ENCODE data around the gene STXBP5.

The STXBP5 gene

GRCh38 chr6:147204060-147204785 is at the start of gene STXBP5:
TSS of gene STXBP5 (plus strand) at chr6:147204417. CDS start at chr6:147204533, 116 bp downstream.
- Mint-ChIP-seq H3K4me1 (peaks cover 42% of the 10 kb centered on the region), H3K9me3 (no peaks in the 10 kb centered on the region), H3K27ac (ENCODE audit: low read depth) (peak within 1 kb of the TSS; percentile 97), H3K27me3 (no peaks in the 10 kb centered on the region), H3K4me3 (peak within 1 kb of the TSS; percentile 91), H3K36me3 (ENCODE audit: insufficient read depth) (peaks cover 26% of the 10 kb centered on the region)
- ATAC-seq (replicated peaks; ENCODE audit: extremely low read depth, poor library complexity, severe bottlenecking) (peak; percentile 9), DNase-seq (ENCODE audit: low spot score in 2 of 2) (peak; percentile 17)

- Mint-ChIP-seq H3K4me1 (no peaks in the 10 kb centered on the region), H3K36me3 (ENCODE audit: insufficient read depth) (peaks cover 1% of the 10 kb centered on the region)
Measured at GRCh38 chr6:147154454-147154853, 49.8 kb upstream of the STXBP5 start.

GRCh38 chr6:147156218-147156617 is 48.0 kb upstream of the STXBP5 start:
- DNase-seq (ENCODE audit: low spot score in 2 of 2), result no peak
- Mint-ChIP-seq H3K27me3 (peaks cover 35% of the 10 kb centered on the region), H3K4me3 (no peak overlapping the region), H3K4me1 (no peaks in the 10 kb centered on the region), H3K36me3 (ENCODE audit: insufficient read depth) (peaks cover 1% of the 10 kb centered on the region), H3K9me3 (no peaks in the 10 kb centered on the region), H3K27ac (ENCODE audit: low read depth) (no peak overlapping the region)
- no peak for ATAC-seq (replicated peaks; ENCODE audit: extremely low read depth, poor library complexity, severe bottlenecking)

More at GRCh38 chr6:147154454-147154853, 49.8 kb upstream of the STXBP5 start:
- no peak overlapping the region for H3K4me3 Mint-ChIP-seq
- DNase-seq (ENCODE audit: low spot score in 2 of 2) (no peak), ATAC-seq (replicated peaks; ENCODE audit: extremely low read depth, poor library complexity, severe bottlenecking) (no peak)
- H3K27ac Mint-ChIP-seq (ENCODE audit: low read depth), result no peak overlapping the region
- peaks cover 35% of the 10 kb centered on the region for H3K27me3 Mint-ChIP-seq
- H3K9me3 Mint-ChIP-seq, result no peaks in the 10 kb centered on the region

GRCh38 chr6:147156799-147157382 is 47.3 kb upstream of the STXBP5 start:
- no peak overlapping the region for H3K27ac Mint-ChIP-seq (ENCODE audit: low read depth)
- DNase-seq (ENCODE audit: low spot score in 2 of 2) (no peak), ATAC-seq (replicated peaks; ENCODE audit: extremely low read depth, poor library complexity, severe bottlenecking) (no peak)
- no peaks in the 10 kb centered on the region for H3K4me1 Mint-ChIP-seq
- peaks cover 1% of the 10 kb centered on the region for H3K36me3 Mint-ChIP-seq (ENCODE audit: insufficient read depth)
- no peaks in the 10 kb centered on the region for H3K9me3 Mint-ChIP-seq
- peaks cover 35% of the 10 kb centered on the region for H3K27me3 Mint-ChIP-seq
- no peak overlapping the region for H3K4me3 Mint-ChIP-seq

GRCh38 chr6:147157930-147158329 is 46.3 kb upstream of the STXBP5 start:
- Mint-ChIP-seq H3K36me3 (ENCODE audit: insufficient read depth) (no peaks in the 10 kb centered on the region), H3K4me1 (no peaks in the 10 kb centered on the region), H3K4me3 (no peak overlapping the region), H3K27me3 (peaks cover 26% of the 10 kb centered on the region), H3K9me3 (no peaks in the 10 kb centered on the region), H3K27ac (ENCODE audit: low read depth) (no peak overlapping the region)
- ATAC-seq (replicated peaks; ENCODE audit: extremely low read depth, poor library complexity, severe bottlenecking) (no peak), DNase-seq (ENCODE audit: low spot score in 2 of 2) (no peak)

- no peaks in the 10 kb centered on the region for H3K9me3 Mint-ChIP-seq
- no peak for DNase-seq (ENCODE audit: low spot score in 2 of 2)
- no peak for ATAC-seq (replicated peaks; ENCODE audit: extremely low read depth, poor library complexity, severe bottlenecking)
Measured at GRCh38 chr6:147158881-147159280, 45.3 kb upstream of the STXBP5 start.

GRCh38 chr6:147159536-147160374 is 44.5 kb upstream of the STXBP5 start:
- H3K36me3 Mint-ChIP-seq (ENCODE audit: insufficient read depth), result no peaks in the 10 kb centered on the region
- peaks cover 17% of the 10 kb centered on the region for H3K27me3 Mint-ChIP-seq
- no peaks in the 10 kb centered on the region for H3K9me3 Mint-ChIP-seq
- no peak overlapping the region for H3K4me3 Mint-ChIP-seq
- no peaks in the 10 kb centered on the region for H3K4me1 Mint-ChIP-seq
- ATAC-seq (replicated peaks; ENCODE audit: extremely low read depth, poor library complexity, severe bottlenecking) (no peak), DNase-seq (ENCODE audit: low spot score in 2 of 2) (no peak)
- no peak overlapping the region for H3K27ac Mint-ChIP-seq (ENCODE audit: low read depth)

More at GRCh38 chr6:147158881-147159280, 45.3 kb upstream of the STXBP5 start:
- H3K4me1 Mint-ChIP-seq, result no peaks in the 10 kb centered on the region
- no peaks in the 10 kb centered on the region for H3K36me3 Mint-ChIP-seq (ENCODE audit: insufficient read depth)
- no peak overlapping the region for H3K27ac Mint-ChIP-seq (ENCODE audit: low read depth)
- no peak overlapping the region for H3K4me3 Mint-ChIP-seq
- H3K27me3 Mint-ChIP-seq, result peaks cover 17% of the 10 kb centered on the region

- peaks cover 16% of the 10 kb centered on the region for H3K27me3 Mint-ChIP-seq
- no peaks in the 10 kb centered on the region for H3K9me3 Mint-ChIP-seq
- no peak for ATAC-seq (replicated peaks; ENCODE audit: extremely low read depth, poor library complexity, severe bottlenecking)
- no peak overlapping the region for H3K4me3 Mint-ChIP-seq
- H3K36me3 Mint-ChIP-seq (ENCODE audit: insufficient read depth), result peaks cover 2% of the 10 kb centered on the region
- H3K4me1 Mint-ChIP-seq, result no peaks in the 10 kb centered on the region
- no peak for DNase-seq (ENCODE audit: low spot score in 2 of 2)
- no peak overlapping the region for H3K27ac Mint-ChIP-seq (ENCODE audit: low read depth)
Measured at GRCh38 chr6:147160593-147160992, 43.6 kb upstream of the STXBP5 start.

- Mint-ChIP-seq H3K4me1 (no peaks in the 10 kb centered on the region), H3K36me3 (ENCODE audit: insufficient read depth) (peaks cover 2% of the 10 kb centered on the region), H3K27ac (ENCODE audit: low read depth) (no peak overlapping the region), H3K9me3 (no peaks in the 10 kb centered on the region), H3K4me3 (no peak overlapping the region), H3K27me3 (peaks cover 7% of the 10 kb centered on the region)
- ATAC-seq (replicated peaks; ENCODE audit: extremely low read depth, poor library complexity, severe bottlenecking), result no peak
- DNase-seq (ENCODE audit: low spot score in 2 of 2), result no peak
Measured at GRCh38 chr6:147161253-147161973, 42.8 kb upstream of the STXBP5 start.

- no peaks in the 10 kb centered on the region for H3K4me1 Mint-ChIP-seq
- H3K9me3 Mint-ChIP-seq, result no peaks in the 10 kb centered on the region
- peaks cover 2% of the 10 kb centered on the region for H3K36me3 Mint-ChIP-seq (ENCODE audit: insufficient read depth)
- DNase-seq (ENCODE audit: low spot score in 2 of 2) (no peak), ATAC-seq (replicated peaks; ENCODE audit: extremely low read depth, poor library complexity, severe bottlenecking) (no peak)
- no peak overlapping the region for H3K4me3 Mint-ChIP-seq
- H3K27ac Mint-ChIP-seq (ENCODE audit: low read depth), result no peak overlapping the region
- H3K27me3 Mint-ChIP-seq, result peaks cover 1% of the 10 kb centered on the region
Measured at GRCh38 chr6:147161974-147162495, 42.2 kb upstream of the STXBP5 start.

- H3K4me3 Mint-ChIP-seq, result no peak overlapping the region
- H3K36me3 Mint-ChIP-seq (ENCODE audit: insufficient read depth), result peaks cover 2% of the 10 kb centered on the region
- H3K27ac Mint-ChIP-seq (ENCODE audit: low read depth), result no peak overlapping the region
- no peaks in the 10 kb centered on the region for H3K4me1 Mint-ChIP-seq
- no peaks in the 10 kb centered on the region for H3K27me3 Mint-ChIP-seq
- no peak for DNase-seq (ENCODE audit: low spot score in 2 of 2)
- ATAC-seq (replicated peaks; ENCODE audit: extremely low read depth, poor library complexity, severe bottlenecking), result no peak
- H3K9me3 Mint-ChIP-seq, result no peaks in the 10 kb centered on the region
Measured at GRCh38 chr6:147164761-147165160, 39.5 kb upstream of the STXBP5 start.

GRCh38 chr6:147166360-147166944 is 37.8 kb upstream of the STXBP5 start:
- no peaks in the 10 kb centered on the region for H3K4me1 Mint-ChIP-seq
- H3K27me3 Mint-ChIP-seq, result no peaks in the 10 kb centered on the region
- no peak overlapping the region for H3K4me3 Mint-ChIP-seq
- no peaks in the 10 kb centered on the region for H3K9me3 Mint-ChIP-seq
- no peak overlapping the region for H3K27ac Mint-ChIP-seq (ENCODE audit: low read depth)
- DNase-seq (ENCODE audit: low spot score in 2 of 2) (no peak), ATAC-seq (replicated peaks; ENCODE audit: extremely low read depth, poor library complexity, severe bottlenecking) (no peak)
- peaks cover 2% of the 10 kb centered on the region for H3K36me3 Mint-ChIP-seq (ENCODE audit: insufficient read depth)
